Measurements from ENCODE around the gene AMDHD1.
A peak's percentile ranks its signal among the peaks of the same experiment; 100 is the strongest.

The AMDHD1 gene

GRCh38 chr12:95943330-95943842, at the start of gene AMDHD1:
TSS of gene AMDHD1 (plus strand) at chr12:95943331. CDS start at chr12:95943399, 68 bp downstream.
- DNase-seq (ENCODE audit: low read depth), result peak; percentile 49

- no peak for DNase-seq (ENCODE audit: low read depth)
Measured at GRCh38 chr12:95896846-95897245, 46.3 kb upstream of the AMDHD1 start.

GRCh38 chr12:95898081-95898480, 45.0 kb upstream of the AMDHD1 start:
- no peak for DNase-seq (ENCODE audit: low read depth)

GRCh38 chr12:95908573-95908972, 34.6 kb upstream of the AMDHD1 start:
- DNase-seq (ENCODE audit: low read depth), result peak; percentile 4

GRCh38 chr12:95909871-95910270, 33.3 kb upstream of the AMDHD1 start:
- no peak for DNase-seq (ENCODE audit: low read depth)

- DNase-seq (ENCODE audit: low read depth), result peak; percentile 47
Measured at GRCh38 chr12:95918194-95918993, 24.7 kb upstream of the AMDHD1 start.

- DNase-seq (ENCODE audit: low read depth), result no peak
Measured at GRCh38 chr12:95919110-95919509, 24.0 kb upstream of the AMDHD1 start.

GRCh38 chr12:95922231-95922630, 20.9 kb upstream of the AMDHD1 start:
- peak; percentile 6 for DNase-seq (ENCODE audit: low read depth)

GRCh38 chr12:95940514-95940913, 2.6 kb upstream of the AMDHD1 start:
- no peak for DNase-seq (ENCODE audit: low read depth)

GRCh38 chr12:95942101-95942523, 1.0 kb upstream of the AMDHD1 start:
- DNase-seq (ENCODE audit: low read depth), result no peak

- DNase-seq (ENCODE audit: low read depth), result peak; percentile 58
Measured at GRCh38 chr12:95942524-95943329, 404 bp upstream of the AMDHD1 start, which contains the start of gene CCDC38. TSS of gene CCDC38 (minus strand) at chr12:95942614. CDS start at chr12:95936509, 6,105 bp downstream.

GRCh38 chr12:95944108-95944704, 1.1 kb downstream of the AMDHD1 start:
- DNase-seq (ENCODE audit: low read depth), result no peak

GRCh38 chr12:95949477-95950206, 6.5 kb downstream of the AMDHD1 start:
- DNase-seq (ENCODE audit: low read depth), result no peak

GRCh38 chr12:95951515-95951914, 8.4 kb downstream of the AMDHD1 start:
- DNase-seq (ENCODE audit: low read depth), result no peak

- no peak for DNase-seq (ENCODE audit: low read depth)
Measured at GRCh38 chr12:95953000-95953399, 9.9 kb downstream of the AMDHD1 start.

GRCh38 chr12:95955549-95956159, 12.5 kb downstream of the AMDHD1 start:
- DNase-seq (ENCODE audit: low read depth), result no peak

GRCh38 chr12:95956557-95957145, 13.5 kb downstream of the AMDHD1 start:
- no peak for DNase-seq (ENCODE audit: low read depth)

GRCh38 chr12:95959107-95959506, 16.0 kb downstream of the AMDHD1 start:
- no peak for DNase-seq (ENCODE audit: low read depth)

GRCh38 chr12:95960241-95960640, 17.1 kb downstream of the AMDHD1 start:
- DNase-seq (ENCODE audit: low read depth), result no peak

GRCh38 chr12:95962222-95962621, 19.1 kb downstream of the AMDHD1 start:
- DNase-seq (ENCODE audit: low read depth), result no peak

- DNase-seq (ENCODE audit: low read depth), result no peak
Measured at GRCh38 chr12:95963096-95963495, 20.0 kb downstream of the AMDHD1 start.
